ENCODE results near the gene FAN1. TPM values are rescaled to one million over a fixed set of nuclear protein-coding genes. Genes with fewer than 3 reads are reported as not detected.

Gene FAN1
- total RNA-seq, 1 donor from 2014 or later, result 17.6 TPM

DNA sequence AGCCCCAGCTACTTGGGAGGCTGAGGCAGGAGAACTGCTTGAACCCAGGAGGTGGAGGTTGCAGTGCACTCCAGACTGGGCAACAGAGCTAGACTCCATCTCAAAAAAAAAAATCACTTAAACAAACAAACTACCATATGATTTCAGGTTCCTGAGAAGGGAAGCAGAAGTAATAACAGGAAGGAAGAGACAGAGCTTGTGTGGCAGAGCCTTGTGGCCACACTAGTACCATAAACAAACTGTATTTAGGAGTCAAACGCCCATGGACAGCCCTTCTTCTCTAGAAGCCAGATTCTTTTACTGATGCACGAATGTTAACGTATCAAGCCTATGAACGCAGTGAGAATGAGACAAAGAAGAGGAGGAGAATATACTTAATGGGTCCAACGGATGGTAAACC lies 75.7 kb downstream of the FAN1 start:
- FAIRE-seq (no peak), DNase-seq (ENCODE audit: low read depth) (no peak)
- Histone ChIP-seq H3K4me3 (ENCODE audit: low read depth, low read length) (no peak overlapping the region), H3K27me3 (ENCODE audit: control insufficient read depth, insufficient read depth, low read length) (no peaks in the 10 kb centered on the region), H3K36me3 (ENCODE audit: control insufficient read depth, insufficient read depth, low read length) (peaks cover 2% of the 10 kb centered on the region)
- TF ChIP-seq CTCF (IDR thresholded peaks at IDR 0.05; ENCODE audit: insufficient read depth, low read length, severe bottlenecking), result no peak

DNA sequence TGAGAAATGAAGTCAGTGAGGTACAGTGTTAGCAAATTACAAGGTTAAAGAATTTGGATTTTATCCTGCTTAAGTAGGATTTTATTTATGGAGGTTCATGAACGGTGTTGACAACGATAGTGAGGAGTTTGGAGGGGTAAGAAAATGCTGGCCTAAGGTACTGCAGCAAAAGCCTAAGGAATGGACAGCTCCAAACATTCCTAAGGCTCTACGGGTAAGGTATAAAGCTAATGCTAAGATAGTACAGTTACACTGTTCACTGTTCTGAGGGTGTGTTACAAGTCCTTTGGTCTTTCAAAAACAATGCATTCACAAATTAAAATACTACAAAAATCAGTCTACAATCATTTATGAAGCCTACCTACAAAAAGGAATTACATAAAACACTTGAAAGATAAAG lies 80.4 kb downstream of the FAN1 start:
- DNase-seq (ENCODE audit: low read depth) (peak; percentile 12), FAIRE-seq (no peak)
- Histone ChIP-seq H3K27me3 (ENCODE audit: control insufficient read depth, insufficient read depth, low read length) (no peaks in the 10 kb centered on the region), H3K4me3 (ENCODE audit: low read depth, low read length) (no peak overlapping the region), H3K36me3 (ENCODE audit: control insufficient read depth, insufficient read depth, low read length) (peaks cover 2% of the 10 kb centered on the region)
- TF ChIP-seq CTCF (IDR thresholded peaks at IDR 0.05; ENCODE audit: insufficient read depth, low read length, severe bottlenecking), result no peak

- FAIRE-seq (no peak), DNase-seq (ENCODE audit: low read depth) (no peak)
- Histone ChIP-seq H3K36me3 (ENCODE audit: control insufficient read depth, insufficient read depth, low read length) (peaks cover 2% of the 10 kb centered on the region), H3K27me3 (ENCODE audit: control insufficient read depth, insufficient read depth, low read length) (no peaks in the 10 kb centered on the region), H3K4me3 (ENCODE audit: low read depth, low read length) (no peak overlapping the region)
- no peak for TF ChIP-seq CTCF (IDR thresholded peaks at IDR 0.05; ENCODE audit: insufficient read depth, low read length, severe bottlenecking)
These were observed 80.8 kb downstream of the FAN1 start for GRCh38 chr15:30984542-30984941.

DNA sequence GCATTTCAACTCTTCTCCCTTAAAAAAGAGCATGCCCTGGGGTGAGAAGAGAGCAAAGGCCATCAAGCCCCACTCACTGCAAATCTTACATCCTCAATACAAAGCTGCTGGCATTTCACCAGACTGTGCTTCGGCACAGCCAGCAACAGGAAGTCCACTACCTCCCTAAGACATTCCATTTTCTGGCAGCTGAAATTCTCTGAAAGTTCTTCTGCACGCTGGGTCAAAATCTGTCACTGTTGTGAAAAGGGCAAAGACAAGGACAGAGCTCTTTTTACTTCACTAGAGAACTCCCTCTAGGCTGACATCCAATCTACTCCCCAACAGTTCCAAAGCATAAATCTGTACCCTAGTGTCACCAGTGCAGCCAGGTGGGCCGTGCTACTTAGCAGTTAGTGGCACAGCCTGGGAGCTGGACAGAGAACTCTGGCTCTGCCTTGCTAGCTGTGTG lies 81.4 kb downstream of the FAN1 start:
- Histone ChIP-seq H3K36me3 (ENCODE audit: control insufficient read depth, insufficient read depth, low read length) (peaks cover 2% of the 10 kb centered on the region), H3K4me3 (ENCODE audit: low read depth, low read length) (no peak overlapping the region), H3K27me3 (ENCODE audit: control insufficient read depth, insufficient read depth, low read length) (no peaks in the 10 kb centered on the region)
- FAIRE-seq, result no peak
- TF ChIP-seq CTCF (IDR thresholded peaks at IDR 0.05; ENCODE audit: insufficient read depth, low read length, severe bottlenecking), result no peak
- peak; percentile 8 for DNase-seq (ENCODE audit: low read depth)

DNA sequence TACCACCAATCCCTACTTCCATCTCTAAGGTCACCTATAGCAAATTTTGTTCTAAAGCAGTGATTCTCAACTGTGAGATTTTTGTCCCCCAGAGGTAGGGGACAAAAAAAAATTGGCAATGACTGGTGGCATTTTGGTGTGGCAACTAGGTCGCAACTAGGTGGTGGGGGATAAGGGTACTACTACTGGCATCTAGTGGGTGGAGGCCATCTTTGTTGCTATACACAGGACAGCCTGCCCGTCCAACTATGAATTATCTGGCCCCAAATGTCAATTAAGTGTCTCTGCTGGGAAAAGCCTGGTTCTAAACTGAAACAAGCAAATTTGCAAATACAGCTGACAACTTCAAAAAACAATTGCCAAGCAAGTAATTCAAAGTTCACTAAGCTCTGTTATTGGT lies 86.3 kb downstream of the FAN1 start:
- H3K27me3 ChIP-seq (ENCODE audit: control insufficient read depth, insufficient read depth, low read length), result no peaks in the 10 kb centered on the region
- peak overlapping the region; percentile 98 for H3K4me3 ChIP-seq (ENCODE audit: low read depth, low read length)
- FAIRE-seq (no peak), DNase-seq (ENCODE audit: low read depth) (no peak)
- no peak for TF ChIP-seq CTCF (IDR thresholded peaks at IDR 0.05; ENCODE audit: insufficient read depth, low read length, severe bottlenecking)
- no peaks in the 10 kb centered on the region for H3K36me3 ChIP-seq (ENCODE audit: control insufficient read depth, insufficient read depth, low read length)
